MM.1S (cell line): ENCODE data around the gene C19orf25.

Experiments
- CTCF ChIP-seq: fragments of 300-600 bp; sonication (generic); IDR thresholded peaks from 2 replicates; pipeline ENCODE4 v1.5.1; 2016; ENCODE audit warnings: antibody characterized with exemption, low read length, mixed read lengths
- EZH2 ChIP-seq: fragments of 300-600 bp; sonication (generic); optimal IDR thresholded peaks from 2 replicates; pipeline ENCODE3; 2017; ENCODE audit warnings: low read depth, mild to moderate bottlenecking, antibody characterized with exemption, low read length, mixed read lengths
- EZH2phosphoT487 ChIP-seq: fragments of 300-600 bp; sonication (generic); IDR thresholded peaks from 2 replicates; pipeline ENCODE4 v1.6.1; 2018; ENCODE audit warnings: antibody characterized with exemption, low read length

- TF ChIP-seq CTCF (no peak), EZH2phosphoT487 (no peak), EZH2 (no peak)
Measured at GRCh38 chr19:1432507-1432887, 46.5 kb downstream of the C19orf25 start.
